Measurements from ENCODE around the gene BHLHE41.

- no peak for TF ChIP-seq POLR2A (IDR thresholded peaks at IDR 0.05)
- TF ChIP-seq, protein P1, sequence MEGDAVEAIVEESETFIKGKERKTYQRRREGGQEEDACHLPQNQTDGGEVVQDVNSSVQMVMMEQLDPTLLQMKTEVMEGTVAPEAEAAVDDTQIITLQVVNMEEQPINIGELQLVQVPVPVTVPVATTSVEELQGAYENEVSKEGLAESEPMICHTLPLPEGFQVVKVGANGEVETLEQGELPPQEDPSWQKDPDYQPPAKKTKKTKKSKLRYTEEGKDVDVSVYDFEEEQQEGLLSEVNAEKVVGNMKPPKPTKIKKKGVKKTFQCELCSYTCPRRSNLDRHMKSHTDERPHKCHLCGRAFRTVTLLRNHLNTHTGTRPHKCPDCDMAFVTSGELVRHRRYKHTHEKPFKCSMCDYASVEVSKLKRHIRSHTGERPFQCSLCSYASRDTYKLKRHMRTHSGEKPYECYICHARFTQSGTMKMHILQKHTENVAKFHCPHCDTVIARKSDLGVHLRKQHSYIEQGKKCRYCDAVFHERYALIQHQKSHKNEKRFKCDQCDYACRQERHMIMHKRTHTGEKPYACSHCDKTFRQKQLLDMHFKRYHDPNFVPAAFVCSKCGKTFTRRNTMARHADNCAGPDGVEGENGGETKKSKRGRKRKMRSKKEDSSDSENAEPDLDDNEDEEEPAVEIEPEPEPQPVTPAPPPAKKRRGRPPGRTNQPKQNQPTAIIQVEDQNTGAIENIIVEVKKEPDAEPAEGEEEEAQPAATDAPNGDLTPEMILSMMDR (IDR thresholded peaks at IDR 0.05), result no peak
Measured at GRCh38 chr12:26152507-26153102, 27.8 kb upstream of the BHLHE41 start.

Measured in adrenal gland (tissue), 5 donors.